Gastroesophageal sphincter (tissue), 4 donors: ENCODE results near the gene SLC22A12. TPM values are rescaled to one million over a fixed set of nuclear protein-coding genes. Genes with fewer than 3 reads are reported as not detected.

ENCODE experiments used
- ATAC-seq: fragments of 150-250 bp; one replicate; pipeline ENCODE4 v1.9.1; 2016; ENCODE audit warnings: mild to moderate bottlenecking, moderate library complexity
- H3K27ac ChIP-seq, 4 donors: fragments of 200-600 bp; sonication (generic) in 3 of 4; 1 replicate in 3 of 4; 2 replicates in 1 of 4; pipeline ENCODE4 v1.5.1; 2016 to 2019
- H3K27me3 ChIP-seq: fragments of 200-600 bp; sonication (generic); one replicate; pipeline ENCODE4 v1.5.1; 2019
- H3K36me3 ChIP-seq, 2 donors: fragments of 200-600 bp; sonication (generic); one replicate each; pipeline ENCODE4 v1.5.1; 2019; ENCODE audit warnings: control low read depth in 1 of 2
- H3K4me1 ChIP-seq, 3 donors: fragments of 200-600 bp; sonication (generic); 1 replicate in 2 of 3; 2 replicates in 1 of 3; pipeline ENCODE4 v1.5.1; 2016 to 2019; ENCODE audit warnings: control low read depth in 2 of 3
- H3K4me3 ChIP-seq, 2 donors: fragments of 200-600 bp; sonication (generic); one replicate each; pipeline ENCODE4 v1.5.1; 2019; ENCODE audit warnings: mild to moderate bottlenecking in 1 of 2, moderate library complexity in 1 of 2
- H3K9me3 ChIP-seq, 3 donors: fragments of 200-600 bp; sonication (generic); one replicate each; pipeline ENCODE4 v1.5.1; 2017 to 2019; ENCODE audit warnings: control low read depth in 2 of 3
- EP300 ChIP-seq: sonication (generic); formaldehyde crosslinking; IDR thresholded peaks from one replicate; pipeline ENCODE4 v1.6.1; 2017; ENCODE audit warnings: antibody characterized with exemption, mild to moderate bottlenecking
- POLR2A ChIP-seq, 2 donors: fragments of 450-650 bp; IDR thresholded peaks; one replicate each; pipeline ENCODE4 v1.6.1; 2017; ENCODE audit warnings: antibody characterized with exemption in 2 of 2, mild to moderate bottlenecking in 2 of 2, moderate library complexity in 1 of 2
- POLR2AphosphoS5 ChIP-seq: sonication (generic); formaldehyde crosslinking; IDR thresholded peaks from one replicate; pipeline ENCODE4 v1.6.1; 2017; ENCODE audit warnings: antibody characterized with exemption
- WGBS, 2 donors: methylation state at CpG; one replicate each; pipeline ENCODE4 v1.1.5; 2018; ENCODE audit warnings: low coverage in 1 of 2; 5-methylcytosine and 5-hydroxymethylcytosine counted together
- total RNA-seq, 4 donors: library from RNA; depleted of rRNA; stranded (reverse); fragments of >200 nt; gene quantifications; one replicate each; pipeline ENCODE4 v1.1.0, GENCODE V29; 2016
- TF ChIP-seq, protein P1 (sequence below), 4 experiments: fragments of 200-600 bp in 2 of 4; fragments of 450-650 bp in 2 of 4; sonication (generic) in 1 of 4; IDR thresholded peaks; one replicate each; pipeline ENCODE4 v1.5.1; 2017 to 2019; ENCODE audit warnings: antibody characterized with exemption in 4 of 4, mild to moderate bottlenecking in 2 of 4, moderate library complexity in 2 of 4

Gene SLC22A12
- total RNA-seq, 4 donors from 2014 or later: not detected

DNA sequence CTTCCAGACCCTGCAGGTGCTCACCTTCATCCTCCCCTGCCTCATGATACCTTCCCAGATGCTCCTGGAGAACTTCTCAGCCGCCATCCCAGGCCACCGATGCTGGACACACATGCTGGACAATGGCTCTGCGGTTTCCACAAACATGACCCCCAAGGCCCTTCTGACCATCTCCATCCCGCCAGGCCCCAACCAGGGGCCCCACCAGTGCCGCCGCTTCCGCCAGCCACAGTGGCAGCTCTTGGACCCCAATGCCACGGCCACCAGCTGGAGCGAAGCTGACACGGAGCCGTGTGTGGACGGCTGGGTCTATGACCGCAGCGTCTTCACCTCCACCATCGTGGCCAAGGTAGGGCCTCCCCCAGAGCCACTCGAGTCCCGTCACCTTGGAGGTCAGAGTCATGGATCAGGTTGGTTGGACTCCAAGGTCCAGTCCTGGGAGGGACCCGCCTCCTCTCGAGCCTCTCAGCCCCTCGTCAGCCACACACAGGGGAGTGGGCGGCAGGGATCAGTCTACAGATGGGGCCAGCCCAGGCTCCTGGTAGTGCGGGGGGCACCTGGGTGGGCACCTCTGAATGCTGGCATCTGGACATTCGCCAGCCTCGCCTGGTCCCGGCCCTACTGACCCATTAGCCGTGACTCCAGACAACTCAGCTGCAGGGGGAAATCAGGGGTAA, 34.8 kb upstream of the SLC22A12 start:
- H3K9me3 ChIP-seq: no peaks in the 10 kb centered on the region
- TF ChIP-seq EP300 (no peak), POLR2A (IDR thresholded peaks at IDR 0.05) (no peak), POLR2AphosphoS5 (no peak)
- TF ChIP-seq, protein P1, sequence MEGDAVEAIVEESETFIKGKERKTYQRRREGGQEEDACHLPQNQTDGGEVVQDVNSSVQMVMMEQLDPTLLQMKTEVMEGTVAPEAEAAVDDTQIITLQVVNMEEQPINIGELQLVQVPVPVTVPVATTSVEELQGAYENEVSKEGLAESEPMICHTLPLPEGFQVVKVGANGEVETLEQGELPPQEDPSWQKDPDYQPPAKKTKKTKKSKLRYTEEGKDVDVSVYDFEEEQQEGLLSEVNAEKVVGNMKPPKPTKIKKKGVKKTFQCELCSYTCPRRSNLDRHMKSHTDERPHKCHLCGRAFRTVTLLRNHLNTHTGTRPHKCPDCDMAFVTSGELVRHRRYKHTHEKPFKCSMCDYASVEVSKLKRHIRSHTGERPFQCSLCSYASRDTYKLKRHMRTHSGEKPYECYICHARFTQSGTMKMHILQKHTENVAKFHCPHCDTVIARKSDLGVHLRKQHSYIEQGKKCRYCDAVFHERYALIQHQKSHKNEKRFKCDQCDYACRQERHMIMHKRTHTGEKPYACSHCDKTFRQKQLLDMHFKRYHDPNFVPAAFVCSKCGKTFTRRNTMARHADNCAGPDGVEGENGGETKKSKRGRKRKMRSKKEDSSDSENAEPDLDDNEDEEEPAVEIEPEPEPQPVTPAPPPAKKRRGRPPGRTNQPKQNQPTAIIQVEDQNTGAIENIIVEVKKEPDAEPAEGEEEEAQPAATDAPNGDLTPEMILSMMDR (IDR thresholded peaks at IDR 0.05): no peak
- ATAC-seq: no peak
- peaks cover 7% of the 10 kb centered on the region for H3K27me3 ChIP-seq
- H3K4me1 ChIP-seq: peaks cover 0 to 29% (median 10%) of the 10 kb centered on the region in 3 donors
- H3K36me3 ChIP-seq: no peaks in the 10 kb centered on the region
- H3K27ac ChIP-seq: no peak overlapping the region
- H3K4me3 ChIP-seq: no peak overlapping the region
- 94 to 95% methylated on average over 11 to 13 of the region's 26 CpGs for WGBS, 2 donors

DNA sequence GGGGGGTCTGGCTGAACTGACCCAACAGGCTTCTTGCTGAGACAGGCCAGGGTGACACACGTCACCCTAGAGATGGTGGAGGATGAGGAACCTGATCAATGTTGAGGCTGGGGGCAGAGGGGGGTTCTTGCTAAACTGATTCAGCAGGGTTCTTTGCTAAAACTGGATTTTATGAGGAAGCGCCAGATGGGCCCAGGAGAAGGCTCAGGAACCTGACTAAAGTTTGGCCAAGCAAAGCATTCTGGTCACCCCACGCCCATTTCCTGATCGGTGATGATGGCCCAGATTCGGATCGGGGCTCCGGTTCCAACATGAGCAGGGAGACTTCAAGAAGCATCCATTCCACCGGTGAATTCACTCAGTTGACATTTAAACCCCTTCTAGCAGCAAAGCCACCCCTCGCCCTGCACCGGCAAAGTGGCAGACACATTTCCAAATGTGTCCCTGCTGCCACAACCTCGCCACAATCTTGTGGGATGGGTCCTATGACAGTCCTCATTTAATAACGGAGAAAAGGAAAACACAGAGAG, 34.2 kb upstream of the SLC22A12 start:
- peaks cover 7% of the 10 kb centered on the region for H3K27me3 ChIP-seq
- H3K4me3 ChIP-seq: no peak overlapping the region
- 75 to 100% methylated on average over 1 to 5 of the region's 12 CpGs for WGBS, 2 donors
- H3K27ac ChIP-seq: no peak overlapping the region
- H3K9me3 ChIP-seq: no peaks in the 10 kb centered on the region
- ATAC-seq: no peak
- H3K36me3 ChIP-seq: no peaks in the 10 kb centered on the region
- TF ChIP-seq, protein P1 (IDR thresholded peaks at IDR 0.05): no peak
- no peak for TF ChIP-seq POLR2A (IDR thresholded peaks at IDR 0.05)
- TF ChIP-seq POLR2AphosphoS5: no peak
- no peak for TF ChIP-seq EP300
- peaks cover 0 to 29% (median 10%) of the 10 kb centered on the region in 3 donors for H3K4me1 ChIP-seq

DNA sequence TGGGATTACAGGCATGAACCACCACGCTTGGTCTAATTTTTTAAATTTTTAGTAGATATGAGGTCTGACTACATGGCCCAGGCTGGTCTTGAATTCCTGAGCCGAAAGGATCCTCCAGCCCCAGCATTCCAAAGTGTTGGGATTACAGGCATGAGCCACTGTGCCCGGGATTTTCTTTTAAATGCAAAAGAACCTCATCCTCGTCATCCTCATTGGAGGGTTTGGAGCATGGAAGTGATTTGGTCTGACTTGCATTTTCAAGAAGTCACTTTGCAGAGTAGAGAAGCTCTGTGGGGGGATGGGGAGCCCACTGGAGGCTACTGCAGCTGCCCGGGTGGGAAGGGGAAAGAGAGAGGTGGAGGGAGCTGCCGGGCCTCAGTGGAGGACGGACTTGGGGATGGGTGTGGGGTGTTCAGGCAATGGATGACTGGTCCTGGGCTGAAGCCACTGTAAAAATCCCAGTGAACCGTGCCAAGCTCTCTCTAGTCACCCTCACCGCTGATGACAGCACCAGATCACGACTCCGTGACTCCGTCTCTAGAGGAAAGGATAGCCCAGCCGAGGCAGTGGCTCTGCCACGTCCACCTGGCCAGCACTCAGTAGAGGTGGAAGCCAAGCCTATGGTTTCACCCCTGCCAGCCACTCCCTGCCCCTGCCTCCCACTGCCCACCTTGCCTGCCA, 32.8 kb upstream of the SLC22A12 start:
- no peak for ATAC-seq
- Histone ChIP-seq H3K27ac (no peak overlapping the region), H3K4me1 (peaks cover 0 to 28% (median 10%) of the 10 kb centered on the region in 3 donors), H3K9me3 (no peaks in the 10 kb centered on the region), H3K27me3 (peaks cover 7% of the 10 kb centered on the region), H3K4me3 (no peak overlapping the region), H3K36me3 (no peaks in the 10 kb centered on the region)
- TF ChIP-seq POLR2A (IDR thresholded peaks at IDR 0.05) (no peak), EP300 (no peak), POLR2AphosphoS5 (no peak)
- TF ChIP-seq, protein P1 (IDR thresholded peaks at IDR 0.05): no peak
- WGBS, 2 donors: 83 to 92% methylated on average over 2 to 12 of the region's 14 CpGs

DNA sequence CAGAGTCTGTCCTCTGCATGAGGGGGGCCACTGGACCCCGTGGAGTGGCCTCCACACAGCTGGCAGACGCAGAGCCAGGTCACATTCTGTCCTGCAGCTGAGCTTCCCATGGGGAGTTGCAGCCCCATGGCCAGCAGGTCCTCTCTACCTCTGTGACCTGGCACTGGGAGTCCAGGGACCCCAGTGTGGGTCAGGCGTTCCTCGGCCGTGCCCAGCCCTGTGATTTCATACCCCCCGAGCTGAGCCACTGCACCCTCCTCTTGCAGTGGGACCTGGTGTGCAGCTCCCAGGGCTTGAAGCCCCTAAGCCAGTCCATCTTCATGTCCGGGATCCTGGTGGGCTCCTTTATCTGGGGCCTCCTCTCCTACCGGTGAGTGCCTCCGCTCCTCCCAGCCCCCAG, 32.2 kb upstream of the SLC22A12 start:
- 81 to 100% methylated on average over 3 to 4 of the region's 9 CpGs for WGBS, 2 donors

DNA sequence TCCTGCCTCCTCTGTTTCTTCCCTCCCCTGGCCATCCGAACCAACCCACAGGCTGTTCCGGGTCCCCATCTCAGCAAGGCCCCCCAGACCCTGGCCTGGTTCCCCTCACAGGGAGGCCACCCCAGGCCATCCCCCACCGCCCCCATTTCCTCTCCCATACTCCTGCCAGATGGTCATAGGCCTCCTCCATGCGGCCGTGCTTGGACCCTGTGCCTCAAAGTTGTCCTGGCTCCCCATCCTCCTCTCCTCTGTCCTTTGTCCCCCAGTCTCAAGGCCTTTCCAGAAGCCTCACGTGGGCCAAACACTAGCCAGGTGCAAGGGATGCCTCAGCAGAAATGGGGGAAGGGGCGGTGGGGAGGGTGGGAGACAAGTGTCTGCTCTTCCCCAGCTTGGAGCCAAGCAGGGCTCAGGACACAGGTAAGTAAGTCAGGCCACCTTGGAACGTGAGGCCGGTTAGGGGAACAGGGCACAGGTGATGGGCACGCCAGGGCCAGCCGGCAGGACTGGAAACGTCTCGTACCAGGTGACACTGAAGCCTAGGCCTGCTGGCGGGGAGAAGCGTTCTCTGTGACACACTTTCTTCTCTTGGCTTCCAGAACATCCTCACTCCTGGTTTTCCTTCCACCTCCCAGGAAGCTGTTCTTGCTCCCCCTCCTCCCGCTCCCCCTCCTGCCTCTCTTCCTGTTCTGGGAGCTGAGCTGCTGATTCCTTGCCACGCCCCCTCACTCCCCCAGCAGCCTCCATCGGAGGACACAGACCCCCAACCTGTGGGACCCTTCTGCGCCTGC, 31.5 kb upstream of the SLC22A12 start:
- H3K36me3 ChIP-seq: no peaks in the 10 kb centered on the region
- peaks cover 7% of the 10 kb centered on the region for H3K27me3 ChIP-seq
- TF ChIP-seq POLR2AphosphoS5 (no peak), POLR2A (IDR thresholded peaks at IDR 0.05) (no peak), EP300 (no peak)
- TF ChIP-seq, protein P1 (IDR thresholded peaks at IDR 0.05): no peak
- no peaks in the 10 kb centered on the region for H3K9me3 ChIP-seq
- 77 to 100% methylated on average over 3 to 15 of the region's 19 CpGs for WGBS, 2 donors
- H3K4me3 ChIP-seq: no peak overlapping the region
- ATAC-seq: no peak
- no peak overlapping the region for H3K27ac ChIP-seq
- H3K4me1 ChIP-seq: peaks cover 0 to 15% (median 7%) of the 10 kb centered on the region in 3 donors

More for the DNA sequence above, 32.2 kb upstream of the SLC22A12 start:
- peaks cover 7% of the 10 kb centered on the region for H3K27me3 ChIP-seq
- H3K27ac ChIP-seq: no peak overlapping the region
- no peaks in the 10 kb centered on the region for H3K36me3 ChIP-seq
- peaks cover 0 to 22% (median 7%) of the 10 kb centered on the region in 3 donors for H3K4me1 ChIP-seq
- no peak for TF ChIP-seq POLR2A (IDR thresholded peaks at IDR 0.05)
- H3K4me3 ChIP-seq: no peak overlapping the region
- no peak for ATAC-seq
- no peaks in the 10 kb centered on the region for H3K9me3 ChIP-seq
